Loucy (cell line): ENCODE measurements around the gene PHACTR3.

Experiments
- EZH2phosphoT487 ChIP-seq: fragments of 200-600 bp; IDR thresholded peaks from 2 replicates; pipeline ENCODE4 v1.6.1; 2018; ENCODE audit warnings: antibody characterized with exemption, mild to moderate bottlenecking, moderate library complexity, borderline replicate concordance
- TF ChIP-seq, protein P1 (sequence below): fragments of 200-600 bp; sonication (generic); conservative IDR thresholded peaks from 2 replicates; pipeline ENCODE4 v1.5.1; 2014; ENCODE audit warnings: mild to moderate bottlenecking, antibody characterized with exemption, low read length

DNA sequence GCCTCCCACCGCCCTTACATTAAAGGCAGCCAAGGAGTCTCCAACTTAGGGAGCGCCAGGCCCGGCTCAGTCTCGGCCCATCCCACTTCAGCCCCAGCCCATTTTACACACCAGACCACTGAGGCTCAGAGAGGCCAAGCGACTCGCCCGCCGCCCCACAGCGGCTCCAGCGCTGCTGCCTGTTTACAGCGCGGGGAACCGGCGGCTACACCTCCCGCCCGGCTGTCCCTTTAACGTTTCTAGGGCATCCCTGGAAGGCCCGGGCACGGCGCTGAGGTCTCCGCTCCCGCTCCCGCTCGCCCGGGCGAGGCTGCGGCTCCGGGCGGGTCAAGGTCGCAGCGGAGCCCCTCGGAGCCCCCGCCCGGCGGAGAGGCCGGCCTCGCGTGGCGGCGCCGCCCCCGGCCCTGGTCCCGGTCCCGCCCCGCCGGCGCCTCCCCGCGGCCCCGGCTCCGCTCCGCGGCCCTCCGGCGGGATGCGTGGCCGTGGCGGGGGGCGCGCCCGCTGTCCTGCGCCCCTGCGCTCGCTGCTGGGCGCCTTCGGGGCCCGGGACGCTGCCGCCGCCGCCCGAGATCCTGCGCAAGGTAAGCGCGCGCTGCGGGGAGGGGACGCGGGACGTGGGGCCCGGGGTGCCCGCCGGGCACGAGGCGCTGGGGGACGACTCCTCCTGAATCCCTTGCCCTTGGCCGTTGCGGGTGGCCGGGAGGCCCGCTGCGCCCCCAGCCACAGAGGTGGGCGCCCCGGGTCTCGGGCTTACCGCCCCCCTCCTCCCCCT lies 27.1 kb upstream of the PHACTR3 start:
- TF ChIP-seq, protein P1, sequence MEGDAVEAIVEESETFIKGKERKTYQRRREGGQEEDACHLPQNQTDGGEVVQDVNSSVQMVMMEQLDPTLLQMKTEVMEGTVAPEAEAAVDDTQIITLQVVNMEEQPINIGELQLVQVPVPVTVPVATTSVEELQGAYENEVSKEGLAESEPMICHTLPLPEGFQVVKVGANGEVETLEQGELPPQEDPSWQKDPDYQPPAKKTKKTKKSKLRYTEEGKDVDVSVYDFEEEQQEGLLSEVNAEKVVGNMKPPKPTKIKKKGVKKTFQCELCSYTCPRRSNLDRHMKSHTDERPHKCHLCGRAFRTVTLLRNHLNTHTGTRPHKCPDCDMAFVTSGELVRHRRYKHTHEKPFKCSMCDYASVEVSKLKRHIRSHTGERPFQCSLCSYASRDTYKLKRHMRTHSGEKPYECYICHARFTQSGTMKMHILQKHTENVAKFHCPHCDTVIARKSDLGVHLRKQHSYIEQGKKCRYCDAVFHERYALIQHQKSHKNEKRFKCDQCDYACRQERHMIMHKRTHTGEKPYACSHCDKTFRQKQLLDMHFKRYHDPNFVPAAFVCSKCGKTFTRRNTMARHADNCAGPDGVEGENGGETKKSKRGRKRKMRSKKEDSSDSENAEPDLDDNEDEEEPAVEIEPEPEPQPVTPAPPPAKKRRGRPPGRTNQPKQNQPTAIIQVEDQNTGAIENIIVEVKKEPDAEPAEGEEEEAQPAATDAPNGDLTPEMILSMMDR, result no peak
- TF ChIP-seq EZH2phosphoT487, result no peak
